GM12878 (cell line): ENCODE data around the gene NPFFR2. TPM values are rescaled to one million over a fixed set of nuclear protein-coding genes. Genes with fewer than 3 reads are reported as not detected.

ENCODE experiments used
- BACH1 ChIP-seq: fragments of 450-650 bp; IDR thresholded peaks from 2 replicates; pipeline ENCODE4 v1.6.1; 2017; ENCODE audit warnings: mild to moderate bottlenecking, borderline replicate concordance
- BMI1 ChIP-seq: fragments of 450-650 bp; IDR thresholded peaks from 2 replicates; pipeline ENCODE4 v1.6.1; 2016; ENCODE audit warnings: mild to moderate bottlenecking, moderate library complexity, borderline replicate concordance
- BRCA1 ChIP-seq: IDR thresholded peaks from 2 replicates; pipeline ENCODE4 v1.6.1; 2011; ENCODE audit warnings: low read depth, low read length, improper control_type of control experiment
- CBX5 ChIP-seq: sonication (generic); IDR thresholded peaks from 2 replicates; pipeline ENCODE4 v1.6.1; 2016; ENCODE audit warnings: low read depth, moderate library complexity, mild to moderate bottlenecking, inconsistent platforms
- EP300 ChIP-seq, 2 experiments: fragments of 150-350 bp in 1 of 2; IDR thresholded peaks; 2 replicates each; pipeline ENCODE4 v1.6.1; 2011 to 2012; ENCODE audit warnings: low read depth in 2 of 2, low read length in 2 of 2, borderline replicate concordance in 1 of 2, improper control_type of control experiment in 1 of 2, inconsistent platforms in 1 of 2; ENCODE audit not compliant: control insufficient read depth in 1 of 2
- ETV6 ChIP-seq, 2 experiments: fragments of 450-650 bp in 1 of 2; IDR thresholded peaks in 1 of 2; conservative IDR thresholded peaks in 1 of 2; 2 replicates each; pipeline ENCODE4 v1.6.1; 2014; ENCODE audit warnings: antibody characterized with exemption in 1 of 2, borderline replicate concordance in 1 of 2, low read depth in 1 of 2, mild to moderate bottlenecking in 1 of 2, moderate library complexity in 1 of 2
- FOXK2 ChIP-seq: fragments of 450-650 bp; IDR thresholded peaks from 2 replicates; pipeline ENCODE4 v1.6.1; 2017; ENCODE audit warnings: mild to moderate bottlenecking, moderate library complexity
- GABPA ChIP-seq: IDR thresholded peaks from 2 replicates; pipeline ENCODE4 v1.6.1; 2014; ENCODE audit warnings: antibody characterized with exemption, low read depth, mild to moderate bottlenecking, inconsistent platforms
- HDGF ChIP-seq: fragments of 450-650 bp; IDR thresholded peaks from 2 replicates; pipeline ENCODE4 v1.6.1; 2016; ENCODE audit warnings: antibody characterized with exemption
- NFYB ChIP-seq: IDR thresholded peaks from 2 replicates; pipeline ENCODE4 v1.6.1; 2011; ENCODE audit warnings: low read depth, mild to moderate bottlenecking, low read length, improper control_type of control experiment, moderate library complexity; ENCODE audit not compliant: insufficient read depth
- POU2F2 ChIP-seq: IDR thresholded peaks from 3 replicates; pipeline ENCODE4 v1.6.1; 2011; ENCODE audit warnings: low read depth, mild to moderate bottlenecking, low read length, borderline replicate concordance
- SRF ChIP-seq, 2 experiments: IDR thresholded peaks; 2 replicates each; pipeline ENCODE4 v1.6.1; 2011; ENCODE audit warnings: low read depth in 2 of 2, low read length in 2 of 2, mild to moderate bottlenecking in 1 of 2, moderate library complexity in 1 of 2
- STAT1 ChIP-seq: fragments of 450-650 bp; conservative IDR thresholded peaks from 2 replicates; pipeline ENCODE4 v1.6.1; 2014; ENCODE audit warnings: antibody characterized with exemption, mild to moderate bottlenecking
- TBL1XR1 ChIP-seq: IDR thresholded peaks from 2 replicates; pipeline ENCODE4 v1.6.1; 2012; ENCODE audit warnings: low read depth, low read length, improper control_type of control experiment
- TCF7 ChIP-seq: IDR thresholded peaks from 2 replicates; pipeline ENCODE4 v1.6.1; 2014; ENCODE audit warnings: antibody characterized with exemption, borderline replicate concordance
- polyA plus RNA-seq, 11 experiments: library from polyadenylated mRNA; depleted of rRNA in 4 of 11; unstranded in 6 of 11; stranded (reverse) in 5 of 11; fragments of >200 nt; fragmentation: Nextera tagmentation in 4 of 11; fragmentation: Illumina TruSeq in 1 of 11; extraction: Ambion mirVana in 4 of 11; extraction: Trizol in 1 of 11; gene quantifications; 1 replicate in 1 of 11; 2 replicates in 10 of 11; pipeline versions ENCODE4 v1.2.1 to v1.2.3, GENCODE V29; 2011 to 2016; ENCODE audit warnings: inconsistent platforms in 2 of 11, missing spikeins in 2 of 11, low read depth in 1 of 11
- total RNA-seq, 4 experiments: library from RNA; depleted of rRNA in 3 of 4; stranded (reverse); fragments of >200 nt in 3 of 4; fragmentation: Illumina TruSeq in 1 of 4; extraction: Trizol in 1 of 4; gene quantifications; 2 replicates each; pipeline versions ENCODE4 v1.2.1 to v1.2.3, GENCODE V29; 2013 to 2021
- TF ChIP-seq, protein P1 (sequence below): fragments of 450-650 bp; IDR thresholded peaks from 2 replicates; pipeline ENCODE4 v1.6.1; 2017; ENCODE audit warnings: mild to moderate bottlenecking
- TF ChIP-seq, protein P2 (sequence below): IDR thresholded peaks from 2 replicates; pipeline ENCODE4 v1.6.1; 2012; ENCODE audit warnings: mild to moderate bottlenecking, low read depth, low read length
- TF ChIP-seq, protein P3 (sequence below): fragments of 450-650 bp; IDR thresholded peaks from 2 replicates; pipeline ENCODE4 v1.6.1; 2017; ENCODE audit warnings: borderline replicate concordance
- TF ChIP-seq, protein P4 (sequence below): IDR thresholded peaks from 2 replicates; pipeline ENCODE4 v1.6.1; 2012; ENCODE audit warnings: low read length, inconsistent platforms

NPFFR2 gene
- total and polyA plus RNA-seq, 10 of the 15 experiments (the other 5 are each of a cell fraction or from before 2014, with no cell fraction given), result not detected

DNA sequence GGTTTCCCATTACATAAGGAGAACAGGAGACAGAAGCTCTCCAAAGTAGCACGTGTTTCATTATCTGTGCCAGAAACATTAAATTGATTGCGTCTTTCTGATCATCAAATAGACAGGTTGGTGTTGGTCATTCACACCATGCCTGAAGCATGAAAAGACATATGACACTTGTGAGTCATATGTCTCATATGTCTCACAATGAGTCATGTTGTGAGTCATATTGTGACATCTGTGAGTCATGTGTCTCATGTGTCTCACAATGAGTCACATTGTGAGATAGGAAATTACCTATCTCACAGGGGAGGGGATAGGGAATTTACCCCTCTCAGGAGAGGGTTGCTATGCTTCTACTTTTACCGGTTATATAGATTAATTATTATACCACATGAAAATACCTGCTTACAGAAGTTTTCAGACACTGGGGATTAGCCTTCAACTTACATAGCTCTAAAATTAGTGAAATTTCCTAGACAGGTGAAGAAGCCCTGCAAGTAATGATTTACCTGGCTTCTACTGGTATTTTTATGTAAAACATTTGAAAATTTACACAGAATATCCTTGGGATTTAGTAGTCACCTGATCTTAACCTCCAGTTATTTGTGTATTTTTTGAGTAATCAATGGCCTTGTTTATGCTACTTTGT is 80.8 kb downstream of the NPFFR2 start (continued):
- TF ChIP-seq POU2F2 (peak; percentile 62; the same call in 1 of the 3 replicates), CBX5 (peak; percentile 98), TBL1XR1 (peak; percentile 94; the same call in 1 of the 2 replicates), HDGF (no peak), EP300 (IDR thresholded peaks at IDR 0.05; ENCODE audit: borderline replicate concordance in 1 of 2, control insufficient read depth in 1 of 2, low read depth in 2 of 2, low read length in 2 of 2) (peak; percentile 100), BMI1 (peak; percentile 95), BRCA1 (no peak), STAT1 (no peak), ETV6 (conservative IDR thresholded peaks at IDR 0.05 in 1 of 2, IDR thresholded peaks at IDR 0.05 in 1 of 2; ENCODE audit: borderline replicate concordance in 1 of 2, low read depth in 1 of 2) (peak in 1 of 2 experiments; percentile 96; a peak in 2 of 4 replicates), FOXK2 (no peak), TCF7 (peak; percentile 88), GABPA (peak; percentile 83), SRF (IDR thresholded peaks at IDR 0.05; ENCODE audit: low read depth in 2 of 2, low read length in 2 of 2) (peak in 1 of 2 experiments; percentile 90; a peak in 2 of 4 replicates), NFYB (no peak), BACH1 (peak; percentile 99)
- TF ChIP-seq, protein P1, sequence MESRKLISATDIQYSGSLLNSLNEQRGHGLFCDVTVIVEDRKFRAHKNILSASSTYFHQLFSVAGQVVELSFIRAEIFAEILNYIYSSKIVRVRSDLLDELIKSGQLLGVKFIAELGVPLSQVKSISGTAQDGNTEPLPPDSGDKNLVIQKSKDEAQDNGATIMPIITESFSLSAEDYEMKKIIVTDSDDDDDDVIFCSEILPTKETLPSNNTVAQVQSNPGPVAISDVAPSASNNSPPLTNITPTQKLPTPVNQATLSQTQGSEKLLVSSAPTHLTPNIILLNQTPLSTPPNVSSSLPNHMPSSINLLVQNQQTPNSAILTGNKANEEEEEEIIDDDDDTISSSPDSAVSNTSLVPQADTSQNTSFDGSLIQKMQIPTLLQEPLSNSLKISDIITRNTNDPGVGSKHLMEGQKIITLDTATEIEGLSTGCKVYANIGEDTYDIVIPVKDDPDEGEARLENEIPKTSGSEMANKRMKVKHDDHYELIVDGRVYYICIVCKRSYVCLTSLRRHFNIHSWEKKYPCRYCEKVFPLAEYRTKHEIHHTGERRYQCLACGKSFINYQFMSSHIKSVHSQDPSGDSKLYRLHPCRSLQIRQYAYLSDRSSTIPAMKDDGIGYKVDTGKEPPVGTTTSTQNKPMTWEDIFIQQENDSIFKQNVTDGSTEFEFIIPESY, result peak; percentile 65; the same call in 1 of the 2 replicates
- TF ChIP-seq, protein P2, sequence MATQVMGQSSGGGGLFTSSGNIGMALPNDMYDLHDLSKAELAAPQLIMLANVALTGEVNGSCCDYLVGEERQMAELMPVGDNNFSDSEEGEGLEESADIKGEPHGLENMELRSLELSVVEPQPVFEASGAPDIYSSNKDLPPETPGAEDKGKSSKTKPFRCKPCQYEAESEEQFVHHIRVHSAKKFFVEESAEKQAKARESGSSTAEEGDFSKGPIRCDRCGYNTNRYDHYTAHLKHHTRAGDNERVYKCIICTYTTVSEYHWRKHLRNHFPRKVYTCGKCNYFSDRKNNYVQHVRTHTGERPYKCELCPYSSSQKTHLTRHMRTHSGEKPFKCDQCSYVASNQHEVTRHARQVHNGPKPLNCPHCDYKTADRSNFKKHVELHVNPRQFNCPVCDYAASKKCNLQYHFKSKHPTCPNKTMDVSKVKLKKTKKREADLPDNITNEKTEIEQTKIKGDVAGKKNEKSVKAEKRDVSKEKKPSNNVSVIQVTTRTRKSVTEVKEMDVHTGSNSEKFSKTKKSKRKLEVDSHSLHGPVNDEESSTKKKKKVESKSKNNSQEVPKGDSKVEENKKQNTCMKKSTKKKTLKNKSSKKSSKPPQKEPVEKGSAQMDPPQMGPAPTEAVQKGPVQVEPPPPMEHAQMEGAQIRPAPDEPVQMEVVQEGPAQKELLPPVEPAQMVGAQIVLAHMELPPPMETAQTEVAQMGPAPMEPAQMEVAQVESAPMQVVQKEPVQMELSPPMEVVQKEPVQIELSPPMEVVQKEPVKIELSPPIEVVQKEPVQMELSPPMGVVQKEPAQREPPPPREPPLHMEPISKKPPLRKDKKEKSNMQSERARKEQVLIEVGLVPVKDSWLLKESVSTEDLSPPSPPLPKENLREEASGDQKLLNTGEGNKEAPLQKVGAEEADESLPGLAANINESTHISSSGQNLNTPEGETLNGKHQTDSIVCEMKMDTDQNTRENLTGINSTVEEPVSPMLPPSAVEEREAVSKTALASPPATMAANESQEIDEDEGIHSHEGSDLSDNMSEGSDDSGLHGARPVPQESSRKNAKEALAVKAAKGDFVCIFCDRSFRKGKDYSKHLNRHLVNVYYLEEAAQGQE, result no peak
- TF ChIP-seq, protein P3, sequence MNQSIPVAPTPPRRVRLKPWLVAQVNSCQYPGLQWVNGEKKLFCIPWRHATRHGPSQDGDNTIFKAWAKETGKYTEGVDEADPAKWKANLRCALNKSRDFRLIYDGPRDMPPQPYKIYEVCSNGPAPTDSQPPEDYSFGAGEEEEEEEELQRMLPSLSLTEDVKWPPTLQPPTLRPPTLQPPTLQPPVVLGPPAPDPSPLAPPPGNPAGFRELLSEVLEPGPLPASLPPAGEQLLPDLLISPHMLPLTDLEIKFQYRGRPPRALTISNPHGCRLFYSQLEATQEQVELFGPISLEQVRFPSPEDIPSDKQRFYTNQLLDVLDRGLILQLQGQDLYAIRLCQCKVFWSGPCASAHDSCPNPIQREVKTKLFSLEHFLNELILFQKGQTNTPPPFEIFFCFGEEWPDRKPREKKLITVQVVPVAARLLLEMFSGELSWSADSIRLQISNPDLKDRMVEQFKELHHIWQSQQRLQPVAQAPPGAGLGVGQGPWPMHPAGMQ, result no peak
- TF ChIP-seq, protein P4, sequence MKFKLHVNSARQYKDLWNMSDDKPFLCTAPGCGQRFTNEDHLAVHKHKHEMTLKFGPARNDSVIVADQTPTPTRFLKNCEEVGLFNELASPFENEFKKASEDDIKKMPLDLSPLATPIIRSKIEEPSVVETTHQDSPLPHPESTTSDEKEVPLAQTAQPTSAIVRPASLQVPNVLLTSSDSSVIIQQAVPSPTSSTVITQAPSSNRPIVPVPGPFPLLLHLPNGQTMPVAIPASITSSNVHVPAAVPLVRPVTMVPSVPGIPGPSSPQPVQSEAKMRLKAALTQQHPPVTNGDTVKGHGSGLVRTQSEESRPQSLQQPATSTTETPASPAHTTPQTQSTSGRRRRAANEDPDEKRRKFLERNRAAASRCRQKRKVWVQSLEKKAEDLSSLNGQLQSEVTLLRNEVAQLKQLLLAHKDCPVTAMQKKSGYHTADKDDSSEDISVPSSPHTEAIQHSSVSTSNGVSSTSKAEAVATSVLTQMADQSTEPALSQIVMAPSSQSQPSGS, result peak; percentile 100
